HG03457 (cell line): Measurements from ENCODE around the gene SLC25A27.

ENCODE experiments used
- ATAC-seq: cut with Tn5 transposase; IDR thresholded peaks from one replicate; pipeline ENCODE4 v1.9.1; 2021; ENCODE audit warnings: moderate number of reproducible peaks; ENCODE audit not compliant: unreplicated experiment

Gene SLC25A27

DNA sequence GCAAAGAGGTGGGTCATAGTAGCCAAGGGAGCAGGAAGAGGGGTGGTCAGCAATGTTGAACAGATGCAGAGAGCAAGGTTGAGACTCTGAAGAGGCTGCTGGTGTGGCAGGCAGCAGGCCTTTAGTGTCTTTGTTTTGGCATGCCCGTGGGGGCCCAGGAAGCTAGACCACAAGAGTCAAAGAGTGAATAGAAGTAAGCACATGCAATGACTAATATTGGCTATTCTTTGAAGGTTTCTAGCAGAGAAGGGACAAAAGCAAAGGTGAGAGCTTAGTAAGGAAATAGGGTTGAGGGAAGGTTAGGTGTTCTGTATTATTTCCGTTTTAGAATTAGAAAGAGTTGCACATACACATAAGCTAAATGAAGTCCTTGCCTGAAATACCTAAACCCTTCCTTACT lies 53.7 kb downstream of the SLC25A27 start:
- no peak for ATAC-seq

DNA sequence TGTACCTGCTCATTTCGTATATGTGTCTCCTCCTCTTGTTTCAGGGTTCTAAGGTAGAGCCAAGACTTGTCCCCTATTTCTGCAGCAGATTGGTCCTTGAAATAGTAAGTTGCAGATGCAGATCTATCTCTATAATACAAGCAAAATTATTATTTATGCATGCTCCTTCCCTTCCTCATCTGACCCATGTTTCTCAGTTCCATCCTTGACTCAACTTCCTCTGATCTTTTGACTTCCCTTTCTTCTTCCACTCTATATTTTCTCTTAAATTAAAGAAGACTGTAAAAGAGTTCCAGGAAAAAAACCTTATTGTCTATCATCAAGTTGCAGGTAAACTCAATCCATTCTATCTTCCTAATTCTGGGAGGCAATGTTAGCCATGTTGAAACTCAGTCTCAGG lies 58.7 kb downstream of the SLC25A27 start:
- no peak for ATAC-seq

DNA sequence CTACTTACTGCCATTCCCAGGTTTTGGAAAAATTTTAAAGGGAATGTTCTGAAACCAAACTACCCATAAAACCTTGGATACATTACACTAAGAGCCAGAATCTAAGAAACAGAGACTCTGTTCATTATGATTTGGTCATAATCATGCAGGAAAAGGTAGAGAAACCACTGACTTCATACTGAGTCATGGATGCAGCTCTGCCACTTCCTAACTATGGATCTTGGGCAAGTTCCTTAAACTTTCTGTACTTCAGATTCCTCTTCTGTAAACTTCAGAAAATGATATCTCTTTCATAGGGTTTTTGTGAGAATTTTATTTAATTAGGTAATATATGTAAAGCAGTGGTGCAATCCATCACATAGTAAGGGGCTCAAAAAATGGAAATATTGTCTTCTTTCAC lies 62.4 kb downstream of the SLC25A27 start:
- no peak for ATAC-seq

DNA sequence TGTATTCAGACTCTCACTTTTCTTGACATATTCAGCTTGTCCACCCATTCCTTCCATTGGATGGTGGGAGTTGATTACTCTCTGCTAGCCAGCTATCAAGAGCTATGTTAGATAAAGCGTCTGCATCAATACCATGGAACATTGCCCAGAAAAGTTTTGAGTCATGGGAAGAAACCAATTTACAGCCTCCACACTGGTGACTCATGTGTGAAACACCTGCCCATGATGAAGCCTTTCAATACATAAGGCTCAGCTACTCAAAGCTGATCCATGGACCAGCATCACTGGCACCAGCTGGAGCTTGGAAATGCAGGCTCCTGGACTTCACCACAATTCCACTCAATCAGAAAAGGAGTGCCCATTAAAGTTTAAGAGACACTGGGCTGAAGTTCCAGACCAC lies 66.3 kb downstream of the SLC25A27 start:
- ATAC-seq, result no peak

DNA sequence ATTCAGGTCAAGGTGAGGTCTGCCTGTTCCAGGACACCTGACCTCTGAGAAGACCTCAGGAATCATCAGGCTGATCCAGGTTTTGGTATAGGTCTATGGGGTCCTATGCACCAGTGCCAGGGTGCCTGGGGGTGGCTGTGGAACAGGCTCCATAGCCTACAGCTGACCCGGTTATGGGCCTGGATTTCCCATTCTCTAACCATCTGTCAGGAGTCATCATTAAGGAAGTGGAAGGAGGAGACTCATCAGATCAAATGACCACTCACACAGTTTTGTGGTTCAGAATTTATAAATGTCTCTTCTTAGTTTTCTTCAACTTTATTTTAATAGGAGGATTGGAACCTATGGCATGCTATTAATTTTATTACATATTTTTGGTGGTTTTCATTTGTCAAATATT lies 67.6 kb downstream of the SLC25A27 start:
- no peak for ATAC-seq
